H9 (cell line): Measurements from ENCODE around the gene RAI1. TPM values are rescaled to one million over a fixed set of nuclear protein-coding genes. Genes with fewer than 3 reads are reported as not detected.

Source experiments
- DNase-seq: peaks from one replicate; pipeline ENCODE4 v3.0.0-alpha.2; 2017
- H2AFZ ChIP-seq: one replicate; pipeline ENCODE4 v1.6.1; 2013; ENCODE audit warnings: mild to moderate bottlenecking, low read length, control low read depth, moderate library complexity
- H2AK5ac ChIP-seq: 2 replicates; pipeline ENCODE4 v1.6.1; 2013; ENCODE audit warnings: low read length, control low read depth, mixed read lengths; ENCODE audit not compliant: insufficient read length
- H2BK120ac ChIP-seq: one replicate; pipeline ENCODE4 v1.6.1; 2013; ENCODE audit warnings: low read depth, mild to moderate bottlenecking, low read length, control low read depth, inconsistent platforms; ENCODE audit not compliant: poor library complexity, severe bottlenecking
- H2BK12ac ChIP-seq: 2 replicates; pipeline ENCODE4 v1.6.1; 2013; ENCODE audit warnings: low read length, control low read depth, mixed read lengths, low read depth; ENCODE audit not compliant: insufficient read length
- H2BK15ac ChIP-seq: 2 replicates; pipeline ENCODE4 v1.6.1; 2013; ENCODE audit warnings: low read depth, low read length, control low read depth
- H2BK20ac ChIP-seq: one replicate; pipeline ENCODE4 v1.6.1; 2013; ENCODE audit warnings: low read depth, mild to moderate bottlenecking, low read length, control low read depth, inconsistent platforms; ENCODE audit not compliant: poor library complexity, severe bottlenecking
- H2BK5ac ChIP-seq: 2 replicates; pipeline ENCODE4 v1.6.1; 2013; ENCODE audit warnings: low read length, control low read depth, mixed read lengths; ENCODE audit not compliant: insufficient read length
- H3K14ac ChIP-seq: 2 replicates; pipeline ENCODE4 v1.6.1; 2013; ENCODE audit warnings: low read length, control low read depth; ENCODE audit not compliant: insufficient read depth
- H3K18ac ChIP-seq: 2 replicates; pipeline ENCODE4 v1.6.1; 2013; ENCODE audit warnings: low read depth, mild to moderate bottlenecking, mixed read lengths, low read length, control low read depth; ENCODE audit not compliant: insufficient read length
- H3K23ac ChIP-seq: 2 replicates; pipeline ENCODE4 v1.6.1; 2013; ENCODE audit warnings: low read length, control low read depth, mixed read lengths, low read depth; ENCODE audit not compliant: insufficient read length
- H3K23me2 ChIP-seq: 2 replicates; pipeline ENCODE4 v1.6.1; 2013; ENCODE audit warnings: low read depth, mild to moderate bottlenecking, mixed read lengths, low read length, control low read depth; ENCODE audit not compliant: insufficient read length, poor library complexity, severe bottlenecking
- H3K27ac ChIP-seq: 2 replicates; pipeline ENCODE4 v1.5.1; 2013; ENCODE audit warnings: low read length, control low read depth, mixed read lengths, low read depth; ENCODE audit not compliant: insufficient read length
- H3K27me3 ChIP-seq: 2 replicates; pipeline ENCODE4 v1.6.1; 2013; ENCODE audit warnings: low read length, control low read depth, inconsistent platforms; ENCODE audit not compliant: insufficient read depth
- H3K4ac ChIP-seq: 2 replicates; pipeline ENCODE4 v1.6.1; 2013; ENCODE audit warnings: low read depth, mild to moderate bottlenecking, control low read depth, inconsistent platforms, low read length, moderate library complexity
- H3K4me1 ChIP-seq: 2 replicates; pipeline ENCODE4 v1.6.1; 2013; ENCODE audit warnings: low read length, control low read depth, inconsistent platforms; ENCODE audit not compliant: insufficient read depth
- H3K4me2 ChIP-seq: 2 replicates; pipeline ENCODE4 v1.6.1; 2013; ENCODE audit warnings: low read length, control low read depth, mixed read lengths; ENCODE audit not compliant: insufficient read length, insufficient read depth
- H3K56ac ChIP-seq: 2 replicates; pipeline ENCODE4 v1.6.1; 2013; ENCODE audit warnings: low read depth, mild to moderate bottlenecking, mixed read lengths, low read length, control low read depth; ENCODE audit not compliant: insufficient read length
- H3K79me1 ChIP-seq: 2 replicates; pipeline ENCODE4 v1.6.1; 2013; ENCODE audit warnings: low read depth, mild to moderate bottlenecking, moderate library complexity, low read length, control low read depth, inconsistent platforms; ENCODE audit not compliant: insufficient read depth, poor library complexity, severe bottlenecking
- H3K79me2 ChIP-seq: 2 replicates; pipeline ENCODE4 v1.6.1; 2013; ENCODE audit warnings: low read length, control low read depth, inconsistent platforms; ENCODE audit not compliant: insufficient read depth
- H3K9ac ChIP-seq: 2 replicates; pipeline ENCODE4 v1.6.1; 2013; ENCODE audit warnings: low read length, control low read depth, mixed read lengths; ENCODE audit not compliant: insufficient read length; ENCODE audit errors: extremely low read depth
- H3K9me3 ChIP-seq: one replicate; pipeline ENCODE4 v1.6.1; 2013; ENCODE audit warnings: low read depth, low read length, inconsistent platforms; ENCODE audit not compliant: control insufficient read depth
- H3T11ph ChIP-seq: one replicate; pipeline ENCODE4 v1.6.1; 2013; ENCODE audit warnings: mild to moderate bottlenecking, low read length, control low read depth, inconsistent platforms
- H4K20me1 ChIP-seq: one replicate; pipeline ENCODE4 v1.6.1; 2013; ENCODE audit not compliant: control insufficient read depth, insufficient read length, insufficient read depth
- H4K5ac ChIP-seq: 2 replicates; pipeline ENCODE4 v1.6.1; 2013; ENCODE audit warnings: low read depth, mild to moderate bottlenecking, mixed read lengths, low read length, control low read depth; ENCODE audit not compliant: insufficient read length
- H4K8ac ChIP-seq: replicated peaks from 2 replicates; pipeline ENCODE4 v1.6.1; 2013; ENCODE audit warnings: low read length, control low read depth, mixed read lengths, low read depth; ENCODE audit not compliant: insufficient read length
- H4K91ac ChIP-seq: 2 replicates; pipeline ENCODE4 v1.6.1; 2013; ENCODE audit warnings: low read depth, mild to moderate bottlenecking, moderate library complexity, mixed read lengths, low read length, control low read depth; ENCODE audit not compliant: insufficient read length
- H3K27ac Mint-ChIP-seq, 3 experiments: 2 replicates in 2 of 3; 3 replicates in 1 of 3; pipeline ENCODE4 v1.8.0; 2020 to 2021; ENCODE audit warnings: mixed read lengths in 3 of 3, mild to moderate bottlenecking in 1 of 3, moderate library complexity in 1 of 3
- H3K27me3 Mint-ChIP-seq: 2 replicates; pipeline ENCODE4 v1.8.0; 2021; ENCODE audit warnings: low read depth, mild to moderate bottlenecking, moderate library complexity, mixed read lengths
- H3K36me3 Mint-ChIP-seq, 3 experiments: 2 replicates in 2 of 3; 3 replicates in 1 of 3; pipeline ENCODE4 v1.8.0; 2020 to 2021; ENCODE audit warnings: low read depth in 3 of 3, mixed read lengths in 3 of 3; ENCODE audit not compliant: insufficient read depth in 1 of 3
- H3K4me1 Mint-ChIP-seq, 2 experiments: 2 replicates each; pipeline ENCODE4 v1.8.0; 2020; ENCODE audit warnings: mixed read lengths in 2 of 2
- H3K4me3 Mint-ChIP-seq, 2 experiments: 2 replicates in 1 of 2; 3 replicates in 1 of 2; pipeline ENCODE4 v1.8.0; 2020 to 2021; ENCODE audit warnings: mild to moderate bottlenecking in 2 of 2, mixed read lengths in 2 of 2, moderate library complexity in 1 of 2
- H3K9me3 Mint-ChIP-seq, 2 experiments: 2 replicates in 1 of 2; 3 replicates in 1 of 2; pipeline ENCODE4 v1.8.0; 2020; ENCODE audit warnings: mild to moderate bottlenecking in 2 of 2, mixed read lengths in 2 of 2, moderate library complexity in 1 of 2
- CTCF ChIP-seq: fragments of 200-600 bp; sonication (generic); conservative IDR thresholded peaks from 3 replicates; pipeline ENCODE4 v1.8.0; 2021; ENCODE audit warnings: antibody characterized with exemption, mild to moderate bottlenecking
- WGBS: extraction: QIAGEN DNeasy Blood & Tissue Kit; methylation state at CpG from one replicate; pipeline ENCODE4 v1.1.7; 2013; ENCODE audit warnings: missing lambda C conversion rate, low lambda C conversion rate, mixed read lengths; ENCODE audit not compliant: insufficient read length; ENCODE audit errors: extremely low coverage; 5-methylcytosine and 5-hydroxymethylcytosine counted together
- total RNA-seq: library from RNA; stranded (reverse); gene quantifications from 2 replicates; pipeline ENCODE4 v1.2.1, GENCODE V29; 2021

Gene RAI1
- total RNA-seq, 1 experiment from 2014 or later: 1.5 TPM

GRCh38 chr17:17719199-17719940, 38.1 kb downstream of the RAI1 start:
- Mint-ChIP-seq H3K27me3 (peaks cover 100% of the 10 kb centered on the region), H3K9me3 (no peaks in the 10 kb centered on the region; a peak in 1 of 5 replicates), H3K36me3 (peaks cover 0 to 2% (median 0%) of the 10 kb centered on the region in 3 experiments; a peak in 2 of 7 replicates), H3K4me3 (no peak overlapping the region), H3K27ac (no peak overlapping the region), H3K4me1 (peaks cover 21 to 26% of the 10 kb centered on the region in 2 experiments)
- Histone ChIP-seq H3K9me3 (no peaks in the 10 kb centered on the region), H2BK5ac (no peak overlapping the region), H3K23me2 (peaks cover 5% of the 10 kb centered on the region), H3K9ac (no peak overlapping the region), H3T11ph (no peak overlapping the region), H3K79me2 (no peaks in the 10 kb centered on the region), H2BK20ac (no peak overlapping the region), H3K79me1 (no peaks in the 10 kb centered on the region), H2AK5ac (no peak overlapping the region), H2BK12ac (no peak overlapping the region), H2BK120ac (no peak overlapping the region), H3K4me1 (no peaks in the 10 kb centered on the region; the same call in 1 of the 2 replicates), H3K23ac (no peak overlapping the region), H3K27ac (no peak overlapping the region), H2AFZ (no peak overlapping the region), H3K18ac (no peak overlapping the region), H4K91ac (no peak overlapping the region), H2BK15ac (no peak overlapping the region), H4K20me1 (no peaks in the 10 kb centered on the region), H3K56ac (no peak overlapping the region), H3K4me2 (no peak overlapping the region), H3K27me3 (peaks cover 77% of the 10 kb centered on the region), H3K4ac (no peak overlapping the region), H3K14ac (no peak overlapping the region; the same call in 1 of the 2 replicates), H4K5ac (no peak overlapping the region), H4K8ac (no peak overlapping the region)
- no peak for TF ChIP-seq CTCF
- DNase-seq: no peak
- no CpG with 5 or more reads among the region's 6 CpGs for WGBS
